Measurements from ENCODE around the gene DGCR2. TPM values are rescaled to one million over a fixed set of nuclear protein-coding genes. Genes with fewer than 3 reads are reported as not detected.
"Not testable (repeated sequence)": the region's sequence is repeated elsewhere in the genome, so short reads cannot be mapped to it uniquely, and the experiment has no call there.

The DGCR2 gene
- total RNA-seq, result 36.4 and 52.1 TPM in 2 replicates

- DNase-seq (ENCODE audit: low read depth, low spot score), result peak; percentile 85
These were observed at the start of gene DGCR2 for GRCh38 chr22:19122143-19122751. Gene DGCR2, minus strand, starts transcription at chr22:19122412. Its CDS starts 206 bp downstream, at chr22:19122206.

GRCh38 chr22:19169947-19170318, 47.7 kb upstream of the DGCR2 start:
- no peak for DNase-seq (ENCODE audit: low read depth, low spot score)

- no peak for DNase-seq (ENCODE audit: low read depth, low spot score)
These were observed 47.1 kb upstream of the DGCR2 start for GRCh38 chr22:19169002-19169946.

GRCh38 chr22:19168088-19168890, 46.1 kb upstream of the DGCR2 start:
- no peak for DNase-seq (ENCODE audit: low read depth, low spot score)

GRCh38 chr22:19167106-19167869, 45.1 kb upstream of the DGCR2 start:
- DNase-seq (ENCODE audit: low read depth, low spot score), result no peak

- DNase-seq (ENCODE audit: low read depth, low spot score), result no peak
These were observed 44.2 kb upstream of the DGCR2 start for GRCh38 chr22:19166421-19166820.

- DNase-seq (ENCODE audit: low read depth, low spot score), result no peak
These were observed 42.2 kb upstream of the DGCR2 start for GRCh38 chr22:19164425-19164824.

- DNase-seq (ENCODE audit: low read depth, low spot score), result not testable (repeated sequence)
These were observed 36.4 kb upstream of the DGCR2 start for GRCh38 chr22:19158649-19159048.

- not testable (repeated sequence) for DNase-seq (ENCODE audit: low read depth, low spot score)
These were observed 33.9 kb upstream of the DGCR2 start for GRCh38 chr22:19156109-19156508.

GRCh38 chr22:19152942-19153883, 31.0 kb upstream of the DGCR2 start:
- DNase-seq (ENCODE audit: low read depth, low spot score), result no peak

- no peak for DNase-seq (ENCODE audit: low read depth, low spot score)
These were observed 29.3 kb upstream of the DGCR2 start for GRCh38 chr22:19151329-19152191.

- no peak for DNase-seq (ENCODE audit: low read depth, low spot score)
These were observed 28.5 kb upstream of the DGCR2 start for GRCh38 chr22:19150482-19151328.

GRCh38 chr22:19149991-19150390, 27.8 kb upstream of the DGCR2 start, which contains the start of gene GSC2:
Gene GSC2, minus strand, starts transcription at chr22:19150292. Its CDS starts 9 bp downstream, at chr22:19150283.
- DNase-seq (ENCODE audit: low read depth, low spot score), result no peak

- no peak for DNase-seq (ENCODE audit: low read depth, low spot score)
These were observed 27.1 kb upstream of the DGCR2 start for GRCh38 chr22:19149047-19149883.

GRCh38 chr22:19148417-19149046, 26.3 kb upstream of the DGCR2 start:
- DNase-seq (ENCODE audit: low read depth, low spot score), result no peak

- DNase-seq (ENCODE audit: low read depth, low spot score), result no peak
These were observed 25.1 kb upstream of the DGCR2 start for GRCh38 chr22:19147195-19147780.
